WERI-Rb-1 (cell line): ENCODE measurements around the gene SRGAP1.

ENCODE experiments used
- DNase-seq: peaks from one replicate; pipeline ENCODE4 v3.0.0-alpha.2; 2020
- H3K27ac ChIP-seq: fragments of 250-450 bp; sonication (Bioruptor Pico); 2 replicates; pipeline ENCODE4 v1.5.1; 2020; ENCODE audit warnings: mild to moderate bottlenecking, moderate library complexity
- H3K27me3 ChIP-seq: fragments of 250-450 bp; sonication (Bioruptor Pico); 2 replicates; pipeline ENCODE4 v1.5.1; 2021; ENCODE audit warnings: mild to moderate bottlenecking, low read depth, moderate library complexity; ENCODE audit not compliant: insufficient read depth, severe bottlenecking
- H3K36me3 ChIP-seq: fragments of 250-450 bp; sonication (Bioruptor Pico); 2 replicates; pipeline ENCODE4 v1.5.1; 2020; ENCODE audit warnings: mild to moderate bottlenecking, moderate library complexity
- H3K4me3 ChIP-seq: 2 replicates; pipeline ENCODE4 v1.5.1; 2011; ENCODE audit warnings: low read depth, mild to moderate bottlenecking, control low read depth, low read length
- H3K9me3 ChIP-seq: fragments of 250-450 bp; sonication (Bioruptor Pico); 2 replicates; pipeline ENCODE4 v1.5.1; 2021; ENCODE audit warnings: mild to moderate bottlenecking, moderate library complexity; ENCODE audit not compliant: severe bottlenecking
- CTCF ChIP-seq: IDR thresholded peaks from 2 replicates; pipeline ENCODE4 v1.5.1; 2011; ENCODE audit warnings: low read depth, mild to moderate bottlenecking, control low read depth, inconsistent platforms, low read length

Gene SRGAP1

DNA sequence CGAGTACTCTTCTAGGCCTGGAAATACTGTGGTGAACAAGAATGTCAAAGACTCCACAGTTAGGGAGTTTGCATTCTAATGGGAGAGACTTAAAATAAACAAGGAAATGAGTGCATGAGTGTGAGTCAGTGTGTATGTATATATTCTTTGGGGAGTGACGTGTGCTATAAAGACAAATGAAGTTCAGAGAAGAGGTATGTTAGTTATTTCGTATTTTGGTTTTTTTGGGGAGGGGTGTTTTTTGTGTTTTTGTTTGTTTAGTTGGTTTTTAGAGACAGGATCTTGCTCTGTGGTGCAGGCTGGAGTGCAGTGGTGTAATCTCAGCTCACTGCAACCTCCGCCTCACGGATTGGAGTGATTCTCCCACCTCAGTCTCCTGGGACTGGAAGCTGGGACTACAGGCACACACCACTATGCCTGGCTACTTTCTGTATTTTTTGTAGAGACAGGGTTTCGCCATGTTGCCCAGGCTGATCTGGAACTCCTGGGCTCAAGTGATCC is 74.3 kb downstream of the SRGAP1 start:
- TF ChIP-seq CTCF = no peak
- no peaks in the 10 kb centered on the region for H3K27me3 ChIP-seq

GRCh38 chr12:63919756-63920155 is 75.3 kb downstream of the SRGAP1 start:
- no peaks in the 10 kb centered on the region for H3K36me3 ChIP-seq

More for the DNA sequence above, 74.3 kb downstream of the SRGAP1 start:
- Histone ChIP-seq H3K27ac (no peak overlapping the region), H3K9me3 (no peaks in the 10 kb centered on the region), H3K4me3 (no peak overlapping the region), H3K36me3 (no peaks in the 10 kb centered on the region)
- no peak for DNase-seq

DNA sequence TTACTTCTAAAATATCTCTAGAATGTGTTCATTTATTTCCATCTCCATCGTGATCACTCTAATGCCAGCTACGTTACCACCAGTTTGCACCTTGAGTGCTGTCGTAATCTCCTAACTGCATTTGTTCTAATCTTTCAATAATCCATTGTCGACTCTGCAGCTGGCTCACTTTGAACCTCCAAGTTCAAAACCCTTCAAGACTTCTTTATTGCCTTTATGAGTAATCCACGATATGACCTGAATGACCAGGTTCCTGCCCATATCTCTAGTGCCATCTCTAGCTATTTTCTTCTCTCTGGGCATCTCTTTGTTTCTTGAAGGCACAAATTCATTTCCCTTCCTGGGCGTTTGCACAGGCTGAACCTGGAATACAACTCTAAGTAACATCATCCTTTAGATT is 76.7 kb downstream of the SRGAP1 start:
- no peaks in the 10 kb centered on the region for H3K27me3 ChIP-seq
- H3K36me3 ChIP-seq = no peaks in the 10 kb centered on the region
- no peak overlapping the region for H3K27ac ChIP-seq
- no peak for DNase-seq
- H3K9me3 ChIP-seq = no peaks in the 10 kb centered on the region
- TF ChIP-seq CTCF = no peak
- H3K4me3 ChIP-seq = no peak overlapping the region

More at GRCh38 chr12:63919756-63920155, 75.3 kb downstream of the SRGAP1 start:
- no peak for TF ChIP-seq CTCF
- Histone ChIP-seq H3K27ac (no peak overlapping the region), H3K9me3 (no peaks in the 10 kb centered on the region), H3K27me3 (no peaks in the 10 kb centered on the region), H3K4me3 (no peak overlapping the region)
- no peak for DNase-seq

DNA sequence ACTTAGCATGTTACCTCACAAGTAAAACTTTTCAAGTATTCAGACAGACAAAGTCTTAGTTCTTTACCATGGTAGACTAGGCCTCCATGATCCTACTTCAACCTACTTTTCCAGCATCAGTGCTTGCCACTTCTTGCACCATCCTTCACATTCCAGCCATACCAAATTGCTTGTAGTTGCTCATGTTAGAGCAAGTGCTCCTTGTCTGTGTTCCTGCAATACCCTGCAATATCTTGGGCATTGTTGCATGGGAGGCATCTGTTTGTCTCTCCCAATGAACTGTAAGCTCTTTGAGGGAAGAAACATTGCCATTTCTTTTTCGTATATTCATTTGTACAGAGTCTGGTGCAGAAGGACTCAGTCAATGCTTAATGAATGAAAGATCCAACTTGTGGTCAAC is 78.0 kb downstream of the SRGAP1 start:
- Histone ChIP-seq H3K27me3 (no peaks in the 10 kb centered on the region), H3K4me3 (no peak overlapping the region), H3K27ac (no peak overlapping the region), H3K9me3 (no peaks in the 10 kb centered on the region), H3K36me3 (no peaks in the 10 kb centered on the region)
- DNase-seq = no peak
- TF ChIP-seq CTCF = no peak

DNA sequence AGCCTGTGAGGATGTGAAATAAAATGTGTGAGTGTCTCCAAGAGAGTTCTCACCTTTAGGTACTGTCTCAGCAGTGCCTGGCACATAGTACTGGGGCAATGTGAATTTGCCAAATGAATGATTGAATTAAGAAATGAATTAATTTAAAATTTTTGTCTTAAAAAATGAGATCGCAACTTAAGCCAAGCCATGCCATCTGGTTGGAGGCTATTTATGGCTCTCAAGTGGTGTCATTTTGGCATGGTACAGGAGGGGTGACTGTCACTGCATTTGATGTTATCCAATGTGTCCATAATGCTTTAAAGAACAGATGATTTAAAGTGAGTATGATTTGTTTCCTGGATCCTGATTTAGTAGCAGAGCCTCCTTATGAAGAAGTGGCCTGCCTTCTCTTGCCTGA is 80.3 kb downstream of the SRGAP1 start:
- Histone ChIP-seq H3K27me3 (no peaks in the 10 kb centered on the region), H3K36me3 (no peaks in the 10 kb centered on the region), H3K27ac (no peak overlapping the region), H3K4me3 (no peak overlapping the region), H3K9me3 (no peaks in the 10 kb centered on the region)
- DNase-seq = no peak
- TF ChIP-seq CTCF = no peak

- no peak for DNase-seq
Measured at GRCh38 chr12:63927511-63927910, 83.0 kb downstream of the SRGAP1 start.

More at GRCh38 chr12:63927511-63927910, 83.0 kb downstream of the SRGAP1 start:
- no peak for TF ChIP-seq CTCF
- no peaks in the 10 kb centered on the region for H3K36me3 ChIP-seq
- H3K27ac ChIP-seq = no peak overlapping the region
- H3K27me3 ChIP-seq = no peaks in the 10 kb centered on the region
- H3K9me3 ChIP-seq = no peaks in the 10 kb centered on the region
- H3K4me3 ChIP-seq = no peak overlapping the region
